Measurements from ENCODE around the gene FGF8.

DNA sequence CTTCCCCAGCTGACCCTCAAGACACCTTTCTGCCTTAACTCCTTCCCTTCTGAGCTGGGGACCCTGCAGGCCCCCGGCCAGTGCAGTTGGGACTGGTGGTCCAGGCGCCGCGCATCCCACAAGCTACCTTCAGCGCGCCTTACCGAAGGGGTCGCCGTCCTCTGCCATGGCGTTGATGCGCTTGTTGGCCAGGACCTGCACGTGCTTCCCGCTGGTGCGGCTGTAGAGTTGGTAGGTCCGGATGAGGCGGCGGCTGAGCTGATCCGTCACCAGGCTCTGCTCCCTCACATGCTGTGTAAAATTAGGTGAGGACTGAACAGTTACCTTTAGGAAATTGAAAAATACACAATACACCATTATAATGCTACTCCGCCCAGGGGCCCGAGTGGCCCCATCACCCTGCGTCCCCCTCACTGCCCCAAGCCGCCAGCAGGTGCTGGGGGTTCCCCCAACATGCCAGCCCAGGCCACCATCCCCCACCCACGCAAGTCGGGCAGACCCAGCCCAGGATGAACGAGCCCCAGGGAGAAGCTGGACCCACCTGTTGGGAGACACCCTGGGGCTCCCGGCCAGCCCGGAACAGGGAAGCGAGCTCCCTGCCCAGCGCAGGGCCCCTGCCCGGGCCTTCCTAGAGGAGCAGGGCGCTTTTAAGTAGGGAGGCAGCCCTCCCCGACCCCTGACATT is 1.2 kb downstream of the FGF8 start:
- no peak for TF ChIP-seq POLR2A (IDR thresholded peaks at IDR 0.05)
- TF ChIP-seq, protein P1, sequence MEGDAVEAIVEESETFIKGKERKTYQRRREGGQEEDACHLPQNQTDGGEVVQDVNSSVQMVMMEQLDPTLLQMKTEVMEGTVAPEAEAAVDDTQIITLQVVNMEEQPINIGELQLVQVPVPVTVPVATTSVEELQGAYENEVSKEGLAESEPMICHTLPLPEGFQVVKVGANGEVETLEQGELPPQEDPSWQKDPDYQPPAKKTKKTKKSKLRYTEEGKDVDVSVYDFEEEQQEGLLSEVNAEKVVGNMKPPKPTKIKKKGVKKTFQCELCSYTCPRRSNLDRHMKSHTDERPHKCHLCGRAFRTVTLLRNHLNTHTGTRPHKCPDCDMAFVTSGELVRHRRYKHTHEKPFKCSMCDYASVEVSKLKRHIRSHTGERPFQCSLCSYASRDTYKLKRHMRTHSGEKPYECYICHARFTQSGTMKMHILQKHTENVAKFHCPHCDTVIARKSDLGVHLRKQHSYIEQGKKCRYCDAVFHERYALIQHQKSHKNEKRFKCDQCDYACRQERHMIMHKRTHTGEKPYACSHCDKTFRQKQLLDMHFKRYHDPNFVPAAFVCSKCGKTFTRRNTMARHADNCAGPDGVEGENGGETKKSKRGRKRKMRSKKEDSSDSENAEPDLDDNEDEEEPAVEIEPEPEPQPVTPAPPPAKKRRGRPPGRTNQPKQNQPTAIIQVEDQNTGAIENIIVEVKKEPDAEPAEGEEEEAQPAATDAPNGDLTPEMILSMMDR (IDR thresholded peaks at IDR 0.05): no peak
